Stimulated activated memory B cell treated with anti-CD40 and anti-IgM and Interleukin-4, amounts not matched to agents 10 μg/mL and 1 μg/mL and 100 μg/mL, for 72 hours (primary cell): ENCODE results near the gene IDE.
"Not testable (repeated sequence)": the region's sequence is repeated elsewhere in the genome, so short reads cannot be mapped to it uniquely, and the experiment has no call there.

ENCODE experiments used
- ATAC-seq: fragments of 150-1000 bp; cut with Tn5 transposase; 2 replicates; pipeline ENCODE4 v1.10.0; 2021
- H3K27ac Mint-ChIP-seq: one replicate; pipeline ENCODE4 v1.8.0; 2022; ENCODE audit warnings: mild to moderate bottlenecking, mixed read lengths
- H3K27me3 Mint-ChIP-seq: one replicate; pipeline ENCODE4 v1.8.0; 2022; ENCODE audit warnings: mixed read lengths
- H3K36me3 Mint-ChIP-seq: one replicate; pipeline ENCODE4 v1.8.0; 2022; ENCODE audit warnings: mixed read lengths
- H3K4me1 Mint-ChIP-seq: one replicate; pipeline ENCODE4 v1.8.0; 2022; ENCODE audit warnings: mixed read lengths
- H3K4me3 Mint-ChIP-seq: one replicate; pipeline ENCODE4 v1.8.0; 2022; ENCODE audit warnings: mild to moderate bottlenecking, moderate library complexity, mixed read lengths
- H3K9me3 Mint-ChIP-seq: one replicate; pipeline ENCODE4 v1.8.0; 2022; ENCODE audit warnings: mixed read lengths

IDE gene

DNA sequence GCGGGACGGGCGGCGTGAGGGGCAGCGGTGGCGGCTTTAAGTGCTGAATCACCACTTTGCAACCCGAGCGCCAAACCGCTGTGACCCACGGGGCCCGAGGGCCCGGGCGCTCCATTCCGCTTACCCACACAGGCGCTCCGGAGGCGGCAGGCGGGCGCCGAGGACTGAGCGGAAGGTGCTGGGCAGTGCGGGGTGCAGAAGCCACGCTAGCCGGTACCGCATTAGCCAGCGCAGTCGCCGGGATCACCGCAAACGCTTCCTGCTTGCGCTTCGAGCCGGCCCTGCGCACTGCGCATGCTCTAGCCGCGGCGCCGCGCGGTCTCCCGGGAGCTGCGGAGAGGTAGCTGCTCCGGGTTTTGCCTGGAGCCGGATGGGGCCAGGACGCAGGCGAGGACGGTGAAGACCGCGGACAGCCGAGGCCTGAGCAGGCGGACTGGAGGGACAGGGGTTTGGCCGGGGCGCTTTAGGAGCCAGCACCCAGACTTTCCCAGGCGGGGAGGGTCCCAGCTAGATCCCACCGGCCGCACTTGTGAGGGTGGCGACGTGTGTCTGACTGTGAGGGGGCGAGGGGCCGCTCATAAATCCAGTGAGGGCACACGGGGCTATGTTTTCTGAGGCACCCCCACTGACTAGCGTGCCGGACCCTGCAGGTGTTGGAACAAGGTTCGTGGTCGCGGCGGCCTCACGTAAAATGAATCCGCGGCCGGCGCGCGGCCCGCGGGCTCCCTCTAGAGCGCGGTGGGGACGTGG, at the start of gene IDE:
Gene IDE, minus strand, starts transcription at position 296 of the 750 bp plus-strand sequence. Its CDS starts 74 bp downstream, at position 222.
- Mint-ChIP-seq H3K4me1 (peaks cover 40% of the 10 kb centered on the region), H3K36me3 (peaks cover 4% of the 10 kb centered on the region)
- ATAC-seq = peak; percentile 89

DNA sequence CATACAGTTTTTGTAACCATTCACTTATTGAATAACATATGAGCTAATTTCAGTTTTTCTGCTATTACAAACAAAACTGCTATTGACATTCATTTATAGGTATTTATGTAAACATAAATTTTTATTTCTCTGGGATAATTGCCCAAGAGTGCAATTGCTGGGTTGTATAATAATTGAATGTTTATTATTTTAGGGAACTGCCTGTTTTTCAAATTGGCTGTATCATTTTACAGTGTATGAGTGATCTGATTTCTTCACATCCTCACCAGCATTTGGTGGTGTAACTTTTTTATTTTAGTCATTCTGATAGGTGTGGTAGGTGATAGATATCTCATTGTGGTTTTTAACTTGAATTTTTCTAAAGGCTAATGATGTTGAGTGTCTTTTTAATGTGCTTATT, 45.5 kb upstream of the IDE start:
- Mint-ChIP-seq H3K36me3 (peaks cover 26% of the 10 kb centered on the region), H3K4me3 (no peak overlapping the region), H3K27ac (no peak overlapping the region), H3K27me3 (no peaks in the 10 kb centered on the region), H3K9me3 (peaks cover 6% of the 10 kb centered on the region), H3K4me1 (no peaks in the 10 kb centered on the region)
- no peak for ATAC-seq

More for the DNA sequence above, at the start of gene IDE:
- Mint-ChIP-seq H3K9me3 (no peaks in the 10 kb centered on the region), H3K27me3 (no peaks in the 10 kb centered on the region), H3K27ac (peak within 1 kb of the TSS; percentile 94), H3K4me3 (peak within 1 kb of the TSS; percentile 91)

DNA sequence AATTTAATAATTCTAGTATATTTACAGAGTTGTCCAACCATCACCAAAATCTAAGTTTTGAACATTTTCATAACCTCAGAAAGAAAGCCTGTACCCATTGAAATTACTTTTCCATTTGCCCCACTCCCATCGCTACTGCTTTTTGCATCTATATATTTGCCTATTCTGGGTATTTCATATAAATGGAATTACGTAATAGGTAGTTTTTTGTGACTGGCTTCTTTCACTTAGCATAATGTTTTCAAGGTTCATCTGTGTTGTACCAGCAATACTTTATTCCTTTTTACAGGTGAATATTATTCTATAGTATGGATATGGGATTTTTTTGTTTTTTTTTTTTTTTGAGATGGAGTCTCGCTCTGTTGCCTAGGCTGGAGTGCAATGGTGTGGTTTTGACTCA, 41.6 kb upstream of the IDE start:
- Mint-ChIP-seq H3K27ac (no peak overlapping the region), H3K27me3 (no peaks in the 10 kb centered on the region), H3K4me3 (no peak overlapping the region), H3K4me1 (no peaks in the 10 kb centered on the region), H3K9me3 (no peaks in the 10 kb centered on the region), H3K36me3 (peaks cover 10% of the 10 kb centered on the region)
- ATAC-seq = no peak

DNA sequence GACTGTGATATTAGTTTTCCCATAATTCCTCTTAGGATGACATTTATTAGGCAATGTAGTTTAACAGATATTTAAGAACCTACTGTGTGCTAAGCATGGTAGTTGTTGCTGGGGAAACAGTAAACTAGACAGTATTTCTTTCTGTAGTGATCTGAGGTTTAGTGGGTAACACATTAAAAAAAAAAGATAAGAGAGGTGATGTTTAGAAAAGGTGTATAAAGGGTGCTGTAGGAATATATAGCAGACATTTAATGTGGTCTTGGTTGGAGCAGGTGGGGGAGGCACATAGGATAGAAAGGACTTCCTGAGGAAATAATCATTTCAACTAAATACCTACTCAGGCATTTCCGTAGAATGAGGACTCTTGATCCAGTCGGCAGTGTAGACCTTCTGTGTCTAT, 30.9 kb upstream of the IDE start:
- H3K27me3 Mint-ChIP-seq = no peaks in the 10 kb centered on the region
- no peaks in the 10 kb centered on the region for H3K9me3 Mint-ChIP-seq
- no peak overlapping the region for H3K4me3 Mint-ChIP-seq
- H3K4me1 Mint-ChIP-seq = peaks cover 8% of the 10 kb centered on the region
- ATAC-seq = no peak
- peaks cover 20% of the 10 kb centered on the region for H3K36me3 Mint-ChIP-seq
- no peak overlapping the region for H3K27ac Mint-ChIP-seq

DNA sequence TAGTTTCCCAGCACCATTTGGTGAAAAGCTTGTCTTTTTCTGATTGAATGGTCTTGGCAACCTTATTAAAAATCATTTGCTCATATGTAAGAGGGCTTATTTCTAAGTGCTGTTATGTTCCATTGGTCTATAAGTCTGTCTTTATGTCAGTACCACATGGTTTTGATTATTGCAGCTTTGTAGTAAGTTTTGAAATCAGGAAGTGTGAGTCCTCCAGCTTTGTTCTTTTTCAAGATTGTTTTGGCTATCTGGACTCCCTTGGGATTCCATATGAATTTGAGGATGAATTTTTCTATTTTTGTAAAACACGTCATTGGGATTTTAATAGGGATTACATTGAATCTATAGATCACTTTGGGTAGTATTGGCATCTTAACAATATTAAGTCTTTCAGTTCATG, 24.4 kb upstream of the IDE start:
- H3K4me1 Mint-ChIP-seq = peaks cover 16% of the 10 kb centered on the region

DNA sequence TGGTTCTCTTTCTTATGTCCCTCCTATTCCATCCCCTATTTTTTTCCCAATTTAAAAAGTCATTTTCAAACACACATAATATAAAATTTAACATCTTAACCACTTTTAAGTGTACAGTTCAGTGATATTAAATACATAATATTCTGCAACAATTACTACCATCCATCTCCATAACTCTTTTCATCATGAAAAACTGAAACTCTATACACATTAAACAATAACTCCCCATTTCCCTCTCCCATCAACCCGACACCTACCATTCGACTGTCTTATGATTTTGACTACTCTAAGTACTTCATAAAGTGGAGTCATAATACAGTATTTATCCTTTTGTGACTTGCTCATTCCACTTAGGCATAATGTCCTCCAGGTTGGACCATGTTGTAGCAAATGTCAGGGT, 21.6 kb upstream of the IDE start:
- H3K4me1 Mint-ChIP-seq = peaks cover 36% of the 10 kb centered on the region
- ATAC-seq = no peak
- H3K9me3 Mint-ChIP-seq = no peaks in the 10 kb centered on the region
- peak overlapping the region; percentile 1 for H3K27ac Mint-ChIP-seq
- H3K36me3 Mint-ChIP-seq = no peaks in the 10 kb centered on the region
- no peaks in the 10 kb centered on the region for H3K27me3 Mint-ChIP-seq
- H3K4me3 Mint-ChIP-seq = peak overlapping the region; percentile 15

More for the DNA sequence above, 24.4 kb upstream of the IDE start:
- Mint-ChIP-seq H3K36me3 (no peaks in the 10 kb centered on the region), H3K4me3 (no peak overlapping the region), H3K9me3 (no peaks in the 10 kb centered on the region), H3K27ac (no peak overlapping the region), H3K27me3 (no peaks in the 10 kb centered on the region)
- ATAC-seq = no peak

DNA sequence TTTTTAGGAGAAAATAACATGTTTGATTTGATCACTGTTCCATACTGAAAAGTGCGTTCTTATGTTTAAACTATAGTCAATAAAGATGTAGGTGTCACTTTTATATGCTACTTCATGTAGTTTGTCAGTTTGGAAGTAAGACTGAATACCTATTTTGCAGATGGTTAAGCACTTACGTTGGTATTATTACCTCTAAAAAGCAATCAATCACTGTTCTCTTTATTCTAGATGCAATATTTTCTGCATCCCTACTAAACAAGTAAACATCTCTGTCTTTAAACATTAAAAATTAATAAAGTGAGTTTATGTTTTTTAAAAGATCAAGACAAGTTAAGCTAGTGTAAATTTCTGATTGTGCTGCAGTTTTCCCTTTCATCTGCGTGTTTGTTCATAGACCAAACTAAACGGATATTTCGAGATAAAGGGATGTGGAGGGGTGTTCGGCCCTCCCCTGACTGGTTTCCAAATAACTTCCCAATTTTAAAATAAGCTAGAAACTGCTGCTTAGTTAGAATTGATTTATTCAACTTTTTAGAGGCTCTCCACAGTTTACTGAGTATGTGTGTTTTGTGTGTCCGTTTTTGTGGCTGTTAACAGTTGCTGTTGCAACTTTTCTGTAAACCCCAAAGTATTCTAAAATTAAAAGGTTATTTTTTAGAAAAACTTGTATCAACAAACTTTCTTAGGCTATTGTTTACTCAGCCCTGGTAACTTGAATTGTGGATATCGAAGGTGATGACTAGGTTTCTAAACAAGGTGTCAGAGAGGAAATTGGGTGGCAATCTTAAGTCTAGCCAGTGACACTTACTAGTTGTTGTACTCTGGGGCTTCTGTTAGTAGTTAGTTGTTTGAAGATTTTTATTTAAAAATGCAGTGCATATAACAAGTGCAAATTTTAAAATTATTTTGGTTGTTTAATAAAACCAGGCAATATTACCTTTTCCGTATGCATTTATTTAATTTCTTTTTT, 20.0 kb upstream of the IDE start:
- Mint-ChIP-seq H3K36me3 (no peaks in the 10 kb centered on the region), H3K27ac (peak overlapping the region; percentile 99), H3K9me3 (no peaks in the 10 kb centered on the region), H3K4me1 (peaks cover 42% of the 10 kb centered on the region), H3K4me3 (peak overlapping the region; percentile 97), H3K27me3 (no peaks in the 10 kb centered on the region)
- no peak for ATAC-seq

DNA sequence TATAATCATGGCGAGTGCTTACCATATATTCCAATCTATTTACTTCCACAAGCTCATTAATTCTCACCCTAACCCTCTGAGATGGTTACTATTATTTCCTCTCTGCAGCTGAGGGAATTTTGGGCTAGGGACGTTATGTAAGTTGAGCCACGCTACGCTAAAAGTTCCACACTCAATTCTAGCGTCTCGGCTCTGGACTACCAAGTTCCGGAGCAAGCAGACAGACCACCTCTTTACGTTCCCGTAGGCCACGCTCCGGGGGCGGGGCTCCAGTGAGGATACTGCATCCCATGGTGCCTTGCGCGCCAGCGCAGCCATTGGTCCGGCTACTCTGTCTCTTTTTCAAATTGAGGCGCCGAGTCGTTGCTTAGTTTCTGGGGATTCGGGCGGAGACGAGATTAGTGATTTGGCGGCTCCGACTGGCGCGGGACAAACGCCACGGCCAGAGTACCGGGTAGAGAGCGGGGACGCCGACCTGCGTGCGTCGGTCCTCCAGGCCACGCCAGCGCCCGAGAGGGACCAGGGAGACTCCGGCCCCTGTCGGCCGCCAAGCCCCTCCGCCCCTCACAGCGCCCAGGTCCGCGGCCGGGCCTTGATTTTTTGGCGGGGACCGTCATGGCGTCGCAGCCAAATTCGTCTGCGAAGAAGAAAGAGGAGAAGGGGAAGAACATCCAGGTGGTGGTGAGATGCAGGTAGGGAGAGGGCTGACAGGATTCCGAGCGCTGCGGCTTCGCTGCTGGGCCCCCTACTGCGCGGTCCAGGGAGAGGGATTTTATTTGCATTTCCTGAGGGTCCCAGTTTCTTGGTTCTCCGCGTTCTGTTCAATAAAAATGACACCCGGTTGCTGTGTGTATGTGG, 19.1 kb upstream of the IDE start, which contains the start of gene KIF11:
Gene KIF11, plus strand, starts transcription at position 370 of the 858 bp plus-strand sequence. Its CDS starts 246 bp downstream, at position 616.
- peak within 1 kb of the TSS; percentile 99 for H3K27ac Mint-ChIP-seq
- no peaks in the 10 kb centered on the region for H3K36me3 Mint-ChIP-seq
- peaks cover 42% of the 10 kb centered on the region for H3K4me1 Mint-ChIP-seq
- no peaks in the 10 kb centered on the region for H3K27me3 Mint-ChIP-seq
- peak; percentile 95 for ATAC-seq
- peak within 1 kb of the TSS; percentile 97 for H3K4me3 Mint-ChIP-seq
- H3K9me3 Mint-ChIP-seq = no peaks in the 10 kb centered on the region

DNA sequence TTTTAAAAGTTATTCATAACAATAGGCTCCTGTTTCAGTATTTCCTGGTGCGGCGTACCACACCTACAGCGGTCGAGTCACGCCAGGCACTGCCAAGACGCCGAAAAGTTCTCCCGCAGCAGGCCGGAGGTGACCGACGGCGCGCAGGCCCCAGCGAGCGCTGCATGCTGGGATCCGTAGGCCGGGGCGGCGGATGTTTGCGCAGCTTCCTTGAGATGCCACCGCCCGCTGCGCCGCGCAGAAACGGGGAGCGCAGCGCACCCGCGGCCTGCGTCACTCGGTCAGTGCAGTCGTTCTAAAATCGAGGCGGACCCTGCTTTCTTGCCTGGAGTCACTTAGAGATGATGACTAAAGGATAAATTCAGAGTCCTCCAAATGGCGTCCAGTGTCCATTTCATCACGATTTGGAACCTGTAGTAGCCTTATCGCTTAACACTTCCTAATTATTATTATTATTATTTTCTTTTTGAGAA, 17.7 kb upstream of the IDE start:
- no peaks in the 10 kb centered on the region for H3K9me3 Mint-ChIP-seq
- peak overlapping the region; percentile 99 for H3K27ac Mint-ChIP-seq
- H3K4me3 Mint-ChIP-seq = peak overlapping the region; percentile 97
- peaks cover 42% of the 10 kb centered on the region for H3K4me1 Mint-ChIP-seq
- ATAC-seq = peak; percentile 92
- H3K27me3 Mint-ChIP-seq = no peaks in the 10 kb centered on the region
- no peaks in the 10 kb centered on the region for H3K36me3 Mint-ChIP-seq

DNA sequence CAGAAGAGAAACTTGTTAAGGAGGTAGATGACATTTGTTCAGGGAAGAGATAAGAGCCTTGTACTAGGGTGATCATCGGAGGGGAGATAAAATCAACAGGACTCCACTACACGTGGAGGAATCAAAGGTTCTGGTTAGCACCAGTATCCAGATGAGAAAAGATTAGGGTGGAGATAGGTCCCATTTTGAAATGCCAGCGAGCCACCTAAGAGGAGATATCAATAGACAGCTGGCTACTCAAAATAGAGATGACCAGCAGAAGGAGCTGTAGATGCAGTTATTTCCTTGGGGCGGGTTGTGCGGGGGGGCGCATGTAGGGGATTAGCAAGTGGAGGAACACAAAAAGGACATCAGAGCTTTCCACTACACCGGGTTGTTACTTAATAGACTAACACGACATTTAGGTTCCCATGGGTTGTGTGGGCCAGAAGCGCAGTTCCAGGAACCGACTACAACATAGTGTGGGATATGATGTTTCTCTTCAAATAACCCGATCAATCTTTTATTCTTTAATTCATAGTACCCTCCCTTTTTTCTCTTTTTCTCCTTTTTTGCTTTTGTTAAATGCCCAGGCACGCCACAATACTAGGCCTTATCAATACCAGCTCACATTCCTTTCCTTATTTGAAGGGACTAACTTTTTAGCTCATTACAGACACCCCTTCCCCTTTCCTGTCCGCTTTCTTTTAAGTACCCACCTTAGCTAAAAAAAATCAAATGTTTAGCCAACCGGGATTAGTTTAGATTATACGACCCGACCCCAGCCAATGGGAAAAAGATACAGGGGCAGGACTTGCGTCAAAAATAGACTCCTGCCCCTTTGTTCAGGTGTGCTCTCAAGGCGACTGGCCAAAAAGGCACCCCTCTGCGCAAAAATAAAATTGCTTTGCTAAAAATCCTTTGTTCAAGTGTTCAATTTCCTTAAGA, 17.0 kb upstream of the IDE start:
- peaks cover 42% of the 10 kb centered on the region for H3K4me1 Mint-ChIP-seq
- H3K27ac Mint-ChIP-seq = peak overlapping the region; percentile 99
- H3K36me3 Mint-ChIP-seq = no peaks in the 10 kb centered on the region
- peak; percentile 35 for ATAC-seq
- no peaks in the 10 kb centered on the region for H3K27me3 Mint-ChIP-seq
- no peaks in the 10 kb centered on the region for H3K9me3 Mint-ChIP-seq
- H3K4me3 Mint-ChIP-seq = peak overlapping the region; percentile 97

DNA sequence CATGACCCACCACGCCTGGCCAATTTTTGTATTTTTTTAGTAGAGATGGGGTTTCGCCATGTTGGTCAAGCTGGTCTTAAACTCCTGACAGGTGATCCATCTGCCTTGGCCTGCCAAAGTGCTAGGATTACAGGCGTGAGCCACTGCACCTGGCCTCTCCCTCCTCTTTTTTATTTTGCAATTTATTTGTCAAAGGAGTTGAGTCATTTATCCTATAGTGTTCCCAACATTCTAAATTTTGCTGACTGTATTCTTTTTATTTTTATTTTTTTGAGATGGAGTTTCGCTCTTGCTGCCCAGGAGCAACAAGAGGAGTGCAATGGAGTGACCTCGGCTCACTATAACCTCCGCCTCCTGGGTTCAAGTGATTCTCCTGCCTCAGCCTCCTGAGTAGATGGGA, 8.5 kb upstream of the IDE start:
- H3K27ac Mint-ChIP-seq, H3K36me3 Mint-ChIP-seq, H3K4me3 Mint-ChIP-seq, H3K27me3 Mint-ChIP-seq, H3K9me3 Mint-ChIP-seq, H3K4me1 Mint-ChIP-seq, ATAC-seq: not testable (repeated sequence)

DNA sequence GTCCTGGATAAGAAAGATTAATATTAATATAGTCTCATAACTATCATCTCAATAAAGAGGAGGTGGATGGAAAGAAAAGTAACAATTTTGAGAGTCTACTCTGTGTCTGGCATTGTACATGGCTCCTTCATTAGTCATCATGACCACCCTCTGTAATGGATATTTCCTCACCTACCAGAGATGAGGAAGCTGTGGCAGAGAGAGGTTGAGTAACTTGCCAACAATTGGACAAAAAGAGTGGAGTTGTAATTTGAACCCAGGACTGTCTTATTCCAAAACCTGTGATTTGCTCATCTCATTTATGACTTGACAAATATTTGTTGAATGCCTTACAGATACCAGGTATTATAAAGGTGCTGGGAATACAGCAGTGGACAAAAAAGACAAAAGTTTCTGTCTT, 2.1 kb upstream of the IDE start:
- Mint-ChIP-seq H3K27ac (no peak overlapping the region), H3K27me3 (no peaks in the 10 kb centered on the region), H3K4me3 (no peak overlapping the region), H3K4me1 (peaks cover 30% of the 10 kb centered on the region), H3K36me3 (no peaks in the 10 kb centered on the region), H3K9me3 (no peaks in the 10 kb centered on the region)
- no peak for ATAC-seq

DNA sequence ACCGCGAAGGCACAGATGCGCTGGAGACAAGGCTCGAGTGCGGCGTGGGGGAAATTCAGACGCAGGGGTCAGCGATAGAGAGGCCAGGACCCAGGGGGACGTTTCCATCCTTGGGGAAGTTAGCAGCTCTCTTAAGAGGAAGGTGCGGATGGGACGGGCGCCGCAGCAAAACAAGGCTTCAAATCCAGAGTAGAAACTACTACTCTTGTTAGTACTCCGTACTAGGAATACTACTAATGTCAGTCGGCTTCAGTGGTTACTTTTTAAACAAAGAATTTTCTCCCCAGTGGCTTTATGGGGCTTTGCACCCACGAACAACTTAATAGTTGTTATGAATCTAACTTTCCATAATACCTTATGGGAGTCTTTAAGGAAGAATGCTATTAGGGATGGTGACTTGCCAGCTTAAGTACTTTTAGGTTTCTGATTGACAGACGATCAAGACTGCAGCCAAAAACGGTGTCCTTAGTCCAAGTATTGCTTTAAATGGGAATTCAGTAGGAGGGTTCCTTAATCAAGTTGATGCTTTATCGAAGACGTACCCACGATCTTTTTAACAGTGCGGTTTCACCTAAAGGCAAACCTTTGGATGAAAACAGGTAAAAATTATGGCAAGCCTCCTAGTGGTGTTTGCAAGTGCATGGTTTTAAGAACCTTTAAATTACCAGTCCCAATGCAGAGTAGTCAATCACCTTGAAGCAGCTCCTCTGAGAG, 812 bp upstream of the IDE start:
- Mint-ChIP-seq H3K4me1 (peaks cover 35% of the 10 kb centered on the region), H3K9me3 (no peaks in the 10 kb centered on the region), H3K27ac (peak overlapping the region; percentile 94), H3K36me3 (no peaks in the 10 kb centered on the region), H3K4me3 (peak overlapping the region; percentile 91), H3K27me3 (no peaks in the 10 kb centered on the region)
- peak; percentile 47 for ATAC-seq
